ENCODE results near the gene TMTC2. TPM values are rescaled to one million over a fixed set of nuclear protein-coding genes. Genes with fewer than 3 reads are reported as not detected.
A peak's percentile ranks its signal among the peaks of the same experiment; 100 is the strongest.

The TMTC2 gene
- total RNA-seq, 4 donors from 2014 or later: 18.8 to 30.7 (median 21.0) TPM

DNA sequence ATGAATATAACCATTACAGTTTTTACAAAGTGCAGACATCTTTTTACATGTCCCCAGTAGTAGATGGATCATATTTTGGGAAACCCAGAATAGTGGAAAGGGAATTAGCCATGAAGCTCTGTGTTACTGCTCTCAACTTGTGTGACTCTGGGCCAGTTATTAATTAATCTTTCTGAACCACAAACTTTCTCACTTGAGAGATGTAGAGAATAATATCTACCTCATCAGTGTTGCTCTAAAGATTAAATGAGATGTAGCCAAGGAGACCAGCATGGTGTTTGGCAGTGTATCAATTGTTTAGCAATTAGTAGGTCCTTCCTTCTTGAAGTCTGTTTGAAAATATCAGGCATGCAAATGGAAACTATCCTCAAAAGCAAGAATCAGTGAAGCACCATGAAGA, 169.2 kb downstream of the TMTC2 start:
- Histone ChIP-seq H3K27me3 (no peaks in the 10 kb centered on the region), H3K27ac (no peak overlapping the region), H3K4me1 (no peaks in the 10 kb centered on the region), H3K4me3 (replicated peaks in 1 of 3) (no peak overlapping the region), H3K36me3 (no peaks in the 10 kb centered on the region), H3K9me3 (no peaks in the 10 kb centered on the region)
- DNase-seq: no peak
- TF ChIP-seq, protein P1, sequence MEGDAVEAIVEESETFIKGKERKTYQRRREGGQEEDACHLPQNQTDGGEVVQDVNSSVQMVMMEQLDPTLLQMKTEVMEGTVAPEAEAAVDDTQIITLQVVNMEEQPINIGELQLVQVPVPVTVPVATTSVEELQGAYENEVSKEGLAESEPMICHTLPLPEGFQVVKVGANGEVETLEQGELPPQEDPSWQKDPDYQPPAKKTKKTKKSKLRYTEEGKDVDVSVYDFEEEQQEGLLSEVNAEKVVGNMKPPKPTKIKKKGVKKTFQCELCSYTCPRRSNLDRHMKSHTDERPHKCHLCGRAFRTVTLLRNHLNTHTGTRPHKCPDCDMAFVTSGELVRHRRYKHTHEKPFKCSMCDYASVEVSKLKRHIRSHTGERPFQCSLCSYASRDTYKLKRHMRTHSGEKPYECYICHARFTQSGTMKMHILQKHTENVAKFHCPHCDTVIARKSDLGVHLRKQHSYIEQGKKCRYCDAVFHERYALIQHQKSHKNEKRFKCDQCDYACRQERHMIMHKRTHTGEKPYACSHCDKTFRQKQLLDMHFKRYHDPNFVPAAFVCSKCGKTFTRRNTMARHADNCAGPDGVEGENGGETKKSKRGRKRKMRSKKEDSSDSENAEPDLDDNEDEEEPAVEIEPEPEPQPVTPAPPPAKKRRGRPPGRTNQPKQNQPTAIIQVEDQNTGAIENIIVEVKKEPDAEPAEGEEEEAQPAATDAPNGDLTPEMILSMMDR (IDR thresholded peaks at IDR 0.05): no peak
- TF ChIP-seq POLR2A (IDR thresholded peaks at IDR 0.05): no peak
- intact Hi-C loops (cut with DNase I): no loop called here

DNA sequence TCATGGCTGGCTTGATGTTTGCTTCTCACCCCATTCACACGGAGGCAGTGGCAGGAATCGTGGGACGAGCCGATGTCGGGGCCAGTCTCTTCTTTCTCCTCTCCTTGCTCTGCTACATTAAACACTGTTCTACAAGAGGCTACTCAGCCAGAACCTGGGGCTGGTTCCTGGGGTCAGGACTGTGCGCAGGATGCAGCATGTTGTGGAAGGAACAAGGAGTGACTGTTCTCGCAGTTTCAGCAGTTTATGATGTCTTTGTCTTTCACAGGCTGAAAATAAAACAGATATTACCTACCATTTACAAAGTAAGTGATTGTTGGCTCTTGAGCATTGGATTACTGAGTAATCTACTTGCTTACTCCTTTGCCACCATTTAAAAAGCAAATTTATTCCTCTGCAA, 170.6 kb downstream of the TMTC2 start:
- DNase-seq: no peak
- Histone ChIP-seq H3K27ac (no peak overlapping the region), H3K4me3 (replicated peaks in 1 of 3) (no peak overlapping the region), H3K9me3 (no peaks in the 10 kb centered on the region), H3K36me3 (no peaks in the 10 kb centered on the region), H3K4me1 (no peaks in the 10 kb centered on the region), H3K27me3 (no peaks in the 10 kb centered on the region)
- WGBS, 2 donors: 91 to 95% methylated on average over 7 of the region's 7 CpGs
- intact Hi-C loops (cut with DNase I): no loop called here
- TF ChIP-seq, protein P1 (IDR thresholded peaks at IDR 0.05): no peak

DNA sequence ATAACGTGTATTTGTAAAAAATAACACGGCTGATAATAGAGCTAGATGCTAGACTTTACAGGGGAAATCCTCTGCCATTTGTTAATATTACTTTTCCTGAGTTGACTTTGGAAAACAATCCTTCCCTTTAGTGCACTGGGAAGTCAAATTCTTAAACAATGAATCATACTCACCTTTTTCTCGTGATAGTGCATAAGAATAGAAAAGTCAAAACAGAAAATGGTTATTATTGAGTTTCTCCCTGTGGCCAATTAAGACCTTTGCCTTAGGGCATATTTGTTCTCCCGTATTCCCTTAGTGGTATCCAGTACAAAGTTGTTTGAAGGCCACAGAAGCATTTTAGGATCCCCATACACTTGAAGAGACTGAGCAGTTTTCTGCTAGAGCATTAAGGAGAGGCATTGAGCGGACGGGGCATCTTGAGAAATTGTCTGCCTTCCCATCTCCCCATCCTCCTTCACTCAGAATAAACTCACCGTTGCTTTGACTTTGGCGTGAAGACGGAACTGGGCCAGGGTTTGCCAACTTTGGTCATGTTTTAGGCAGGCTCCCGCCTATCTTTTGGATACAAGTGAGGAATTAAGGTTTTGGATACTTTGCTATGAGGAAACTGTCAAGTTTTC, 171.3 kb downstream of the TMTC2 start:
- 86 to 87% methylated on average over 10 of the region's 10 CpGs for WGBS, 2 donors
- Histone ChIP-seq H3K4me1 (no peaks in the 10 kb centered on the region), H3K27me3 (no peaks in the 10 kb centered on the region), H3K27ac (peak overlapping the region in 1 of 3 donors; percentile 29), H3K4me3 (replicated peaks in 1 of 3) (no peak overlapping the region), H3K9me3 (no peaks in the 10 kb centered on the region), H3K36me3 (no peaks in the 10 kb centered on the region)
- TF ChIP-seq, protein P1 (IDR thresholded peaks at IDR 0.05): no peak
- no peak for TF ChIP-seq POLR2A (IDR thresholded peaks at IDR 0.05)
- DNase-seq: no peak
- intact Hi-C loops (cut with DNase I): no loop called here

DNA sequence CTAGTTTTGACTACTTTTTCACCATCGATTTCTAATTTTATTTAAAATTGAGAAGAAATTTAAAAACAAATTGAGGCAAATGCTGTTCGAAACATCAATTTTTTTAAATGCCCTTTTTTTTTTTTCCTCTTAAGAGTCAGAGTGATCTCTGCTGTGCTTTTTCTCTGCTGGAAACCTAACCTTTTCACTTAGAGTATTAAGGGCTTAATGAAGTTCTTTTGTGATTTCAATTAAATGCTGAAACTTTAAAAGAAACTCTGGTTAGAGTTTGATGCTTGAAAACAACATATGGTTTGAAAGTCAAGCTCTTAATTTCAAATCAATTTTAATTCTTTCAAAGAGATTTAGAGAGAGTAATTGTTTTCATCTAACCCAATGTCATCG, 171.8 kb downstream of the TMTC2 start:
- intact Hi-C loops (cut with DNase I): no loop called here

More for the DNA sequence above, 171.8 kb downstream of the TMTC2 start:
- DNase-seq: no peak
- no peaks in the 10 kb centered on the region for H3K9me3 ChIP-seq
- H3K4me1 ChIP-seq: no peaks in the 10 kb centered on the region
- 89 to 93% methylated on average over 3 of the region's 3 CpGs for WGBS, 2 donors
- no peaks in the 10 kb centered on the region for H3K36me3 ChIP-seq
- TF ChIP-seq, protein P1 (IDR thresholded peaks at IDR 0.05): no peak
- no peak for TF ChIP-seq POLR2A (IDR thresholded peaks at IDR 0.05)
- H3K4me3 ChIP-seq (replicated peaks in 1 of 3): no peak overlapping the region
- H3K27ac ChIP-seq: peak overlapping the region in 1 of 3 donors; percentile 29
- no peaks in the 10 kb centered on the region for H3K27me3 ChIP-seq
